HEK293T (cell line): ENCODE measurements around the gene GNA12.

Source experiments
- BHLHE40 ChIP-seq: fragments of 450-650 bp; IDR thresholded peaks from 2 replicates; pipeline ENCODE4 v1.6.1; 2016; ENCODE audit warnings: mild to moderate bottlenecking, moderate library complexity, borderline replicate concordance
- FOXA1 ChIP-seq: fragments of 450-650 bp; IDR thresholded peaks from 2 replicates; pipeline ENCODE4 v1.6.1; 2016; ENCODE audit warnings: mild to moderate bottlenecking
- FOXM1 ChIP-seq: fragments of 450-650 bp; IDR thresholded peaks from 2 replicates; pipeline ENCODE4 v1.6.1; 2017; ENCODE audit warnings: mild to moderate bottlenecking, borderline replicate concordance
- HDGF ChIP-seq: fragments of 450-650 bp; IDR thresholded peaks from 2 replicates; pipeline ENCODE4 v1.6.1; 2017; ENCODE audit warnings: antibody characterized with exemption, borderline replicate concordance
- SP1 ChIP-seq: fragments of 450-650 bp; IDR thresholded peaks from 2 replicates; pipeline ENCODE4 v1.6.1; 2017
- SUZ12 ChIP-seq: fragments of 450-650 bp; IDR thresholded peaks from 2 replicates; pipeline ENCODE4 v1.6.1; 2016; ENCODE audit warnings: mild to moderate bottlenecking
- TARDBP ChIP-seq: fragments of 450-650 bp; IDR thresholded peaks from 2 replicates; pipeline ENCODE4 v1.6.1; 2016
- ZNF384 ChIP-seq: fragments of 450-650 bp; IDR thresholded peaks from 2 replicates; pipeline ENCODE4 v1.6.1; 2016

DNA sequence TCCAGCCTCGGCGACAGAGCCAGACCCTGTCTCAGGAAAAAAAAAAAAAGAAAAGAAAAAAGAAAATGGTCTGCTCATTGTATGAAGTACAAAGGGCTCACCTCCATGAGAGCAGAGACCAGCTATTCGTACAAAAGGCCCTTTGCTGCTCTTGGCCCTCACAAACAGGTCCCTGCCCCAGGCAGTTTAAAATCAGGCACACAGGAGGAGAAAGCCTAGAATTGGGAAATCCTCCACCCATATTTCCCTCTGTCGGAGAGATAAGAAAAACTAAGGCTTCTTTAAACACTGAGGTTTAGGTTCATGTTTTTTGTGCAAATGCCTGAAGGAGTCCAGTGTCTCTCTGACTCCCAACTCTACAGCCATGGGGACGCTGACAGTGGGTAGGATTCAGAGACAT is 15.1 kb downstream of the GNA12 start:
- TF ChIP-seq BHLHE40, result no peak
- TF ChIP-seq TARDBP, result no peak
- TF ChIP-seq ZNF384, result no peak
- TF ChIP-seq HDGF, result no peak
- no peak for TF ChIP-seq SUZ12
- no peak for TF ChIP-seq SP1
- TF ChIP-seq FOXA1, result no peak
- no peak for TF ChIP-seq FOXM1
